ENCODE measurements around the gene WDFY2. TPM values are rescaled to one million over a fixed set of nuclear protein-coding genes. Genes with fewer than 3 reads are reported as not detected.

Gene WDFY2
- total RNA-seq, 1 donor from 2014 or later: 9.0 TPM

DNA sequence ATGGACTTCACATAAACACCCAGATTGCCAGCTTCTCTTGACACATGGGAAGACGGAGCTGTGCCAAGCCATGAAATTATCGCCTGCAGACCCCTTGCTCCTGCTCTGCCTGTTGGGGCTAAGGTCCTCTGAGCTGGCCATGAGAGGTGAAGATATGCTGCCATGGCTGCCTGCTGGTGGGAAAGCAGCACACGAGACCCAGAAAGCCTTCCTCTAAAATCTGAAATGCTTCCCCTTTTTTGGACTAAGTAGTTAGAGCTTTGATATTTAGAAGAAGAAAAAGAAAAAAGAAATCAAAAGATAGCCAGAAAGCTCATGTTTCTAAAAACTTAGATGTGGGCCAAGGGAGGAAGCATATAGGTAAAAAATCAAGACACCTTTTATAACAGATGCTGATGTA is 11.2 kb downstream of the WDFY2 start:
- H3K27ac Mint-ChIP-seq: no peak overlapping the region
- intact Hi-C loops (cut with micrococcal nuclease): no loop called here

GRCh38 chr13:51596541-51596940 is 12.3 kb downstream of the WDFY2 start:
- intact Hi-C loops (cut with micrococcal nuclease): no loop called here
- Mint-ChIP-seq H3K27me3 (ENCODE audit: low read depth) (no peaks in the 10 kb centered on the region), H3K36me3 (ENCODE audit: low read depth) (peaks cover 3% of the 10 kb centered on the region), H3K4me1 (ENCODE audit: low read depth) (peaks cover 14% of the 10 kb centered on the region), H3K27ac (no peak overlapping the region), H3K9me3 (no peaks in the 10 kb centered on the region), H3K4me3 (ENCODE audit: low read depth) (no peak overlapping the region)
- no peak for DNase-seq (ENCODE audit: low spot score)

More for the DNA sequence above, 11.2 kb downstream of the WDFY2 start:
- Mint-ChIP-seq H3K4me1 (ENCODE audit: low read depth) (peaks cover 24% of the 10 kb centered on the region), H3K9me3 (no peaks in the 10 kb centered on the region), H3K36me3 (ENCODE audit: low read depth) (no peaks in the 10 kb centered on the region), H3K27me3 (ENCODE audit: low read depth) (no peaks in the 10 kb centered on the region), H3K4me3 (ENCODE audit: low read depth) (no peak overlapping the region)
- DNase-seq (ENCODE audit: low spot score): no peak

GRCh38 chr13:51599444-51600176 is 15.3 kb downstream of the WDFY2 start:
- Mint-ChIP-seq H3K4me3 (ENCODE audit: low read depth) (no peak overlapping the region), H3K27me3 (ENCODE audit: low read depth) (no peaks in the 10 kb centered on the region), H3K4me1 (ENCODE audit: low read depth) (peaks cover 13% of the 10 kb centered on the region), H3K9me3 (no peaks in the 10 kb centered on the region), H3K27ac (no peak overlapping the region), H3K36me3 (ENCODE audit: low read depth) (peaks cover 3% of the 10 kb centered on the region)
- DNase-seq (ENCODE audit: low spot score): no peak
- intact Hi-C loops (cut with micrococcal nuclease): no loop called here

GRCh38 chr13:51600703-51601102 is 16.4 kb downstream of the WDFY2 start:
- H3K27ac Mint-ChIP-seq: no peak overlapping the region

DNA sequence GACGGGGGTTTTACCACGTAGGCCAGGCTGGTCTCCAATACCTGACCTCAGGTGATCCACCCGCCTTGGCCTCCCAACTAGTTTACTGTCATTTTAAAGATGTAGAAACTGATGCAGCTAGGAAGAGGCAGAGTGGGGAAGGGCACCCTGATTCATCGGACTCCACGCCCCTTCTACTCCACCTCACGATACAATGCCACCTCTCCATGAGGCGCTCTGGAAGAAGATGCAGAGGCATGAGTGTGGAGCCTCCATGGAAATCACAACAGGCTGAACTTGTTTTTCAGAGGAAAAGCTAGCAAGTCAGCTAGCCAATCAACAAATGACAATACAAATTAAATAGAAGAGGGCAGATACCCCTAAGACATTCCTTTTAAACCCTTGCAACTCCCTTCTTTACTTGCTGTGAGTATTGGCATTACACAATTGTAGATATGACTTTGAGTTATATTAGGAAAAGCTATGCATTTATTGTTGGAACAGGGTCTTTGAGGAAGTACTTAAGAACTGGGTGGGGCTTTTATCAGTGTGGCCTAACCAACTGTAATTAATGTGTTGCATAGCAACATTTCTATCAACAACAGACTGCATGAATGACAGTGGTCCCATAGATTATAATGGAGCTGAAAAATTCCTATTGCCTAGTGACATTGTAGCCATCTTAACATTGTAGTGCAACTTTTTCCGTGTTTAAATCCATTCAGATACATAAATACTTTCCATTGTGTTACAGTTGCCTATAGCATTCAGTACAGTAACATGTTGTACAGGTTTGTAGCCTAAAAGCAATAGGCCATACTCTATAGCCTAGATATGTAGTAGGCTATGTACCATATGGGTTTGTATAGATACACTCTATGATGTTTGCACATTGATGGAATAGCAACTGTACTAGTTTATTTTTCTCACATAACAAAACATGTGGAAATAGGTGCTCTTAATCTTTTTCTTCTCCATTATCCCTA is 17.6 kb downstream of the WDFY2 start:
- H3K9me3 Mint-ChIP-seq: no peaks in the 10 kb centered on the region
- no peak overlapping the region for H3K27ac Mint-ChIP-seq
- H3K4me1 Mint-ChIP-seq (ENCODE audit: low read depth): peaks cover 9% of the 10 kb centered on the region
- peaks cover 3% of the 10 kb centered on the region for H3K36me3 Mint-ChIP-seq (ENCODE audit: low read depth)
- H3K27me3 Mint-ChIP-seq (ENCODE audit: low read depth): no peaks in the 10 kb centered on the region
- H3K4me3 Mint-ChIP-seq (ENCODE audit: low read depth): no peak overlapping the region
- no peak for DNase-seq (ENCODE audit: low spot score)
- intact Hi-C loops (cut with micrococcal nuclease): no loop called here

More at GRCh38 chr13:51600703-51601102, 16.4 kb downstream of the WDFY2 start:
- Mint-ChIP-seq H3K27me3 (ENCODE audit: low read depth) (no peaks in the 10 kb centered on the region), H3K9me3 (no peaks in the 10 kb centered on the region), H3K4me1 (ENCODE audit: low read depth) (peaks cover 13% of the 10 kb centered on the region), H3K36me3 (ENCODE audit: low read depth) (peaks cover 3% of the 10 kb centered on the region), H3K4me3 (ENCODE audit: low read depth) (no peak overlapping the region)
- intact Hi-C loops (cut with micrococcal nuclease): no loop called here
- DNase-seq (ENCODE audit: low spot score): no peak

DNA sequence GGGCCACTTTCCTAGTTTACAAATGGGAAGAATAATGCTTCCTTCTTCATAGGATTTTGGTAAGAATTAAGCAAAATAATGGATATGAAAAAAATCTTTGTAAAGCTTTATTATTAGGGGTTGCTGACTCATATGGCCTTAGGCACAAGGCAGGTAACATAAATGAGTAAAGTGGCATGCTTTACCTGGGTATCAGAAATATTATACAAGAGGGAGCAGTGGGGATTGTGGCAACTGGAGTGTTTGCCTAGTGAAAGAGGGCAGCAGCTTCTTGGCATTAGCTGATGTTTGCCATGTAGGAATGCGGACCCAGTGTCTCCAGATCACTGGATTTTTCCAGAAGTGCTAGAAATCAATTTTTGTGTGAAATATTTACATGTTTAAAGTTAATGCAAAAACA is 19.5 kb downstream of the WDFY2 start:
- DNase-seq (ENCODE audit: low spot score): no peak
- Mint-ChIP-seq H3K4me3 (ENCODE audit: low read depth) (no peak overlapping the region), H3K36me3 (ENCODE audit: low read depth) (peaks cover 3% of the 10 kb centered on the region), H3K9me3 (no peaks in the 10 kb centered on the region), H3K27me3 (ENCODE audit: low read depth) (no peaks in the 10 kb centered on the region), H3K27ac (no peak overlapping the region), H3K4me1 (ENCODE audit: low read depth) (peaks cover 9% of the 10 kb centered on the region)
- intact Hi-C loops (cut with micrococcal nuclease): no loop called here

DNA sequence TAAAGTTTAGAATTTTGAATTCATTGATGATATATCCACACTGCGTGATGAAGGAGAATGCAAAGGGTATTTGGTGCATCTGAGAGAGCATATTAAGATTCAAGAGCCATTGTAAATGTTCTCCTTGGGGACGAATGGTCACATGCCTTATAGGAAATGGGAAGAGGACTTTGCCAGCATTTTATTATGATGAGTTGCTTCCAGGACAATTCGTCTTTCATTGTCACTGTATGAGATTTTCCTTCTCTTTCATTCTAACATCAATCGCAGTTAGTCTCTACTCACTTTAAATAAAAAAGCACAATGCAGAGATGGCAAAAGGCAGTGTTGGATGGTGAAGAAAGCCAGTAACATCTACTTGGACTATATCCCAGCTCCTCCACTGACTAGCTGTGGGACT is 21.4 kb downstream of the WDFY2 start:
- no peaks in the 10 kb centered on the region for H3K27me3 Mint-ChIP-seq (ENCODE audit: low read depth)
- no peak overlapping the region for H3K4me3 Mint-ChIP-seq (ENCODE audit: low read depth)
- H3K36me3 Mint-ChIP-seq (ENCODE audit: low read depth): peaks cover 2% of the 10 kb centered on the region
- no peak overlapping the region for H3K27ac Mint-ChIP-seq
- no peaks in the 10 kb centered on the region for H3K9me3 Mint-ChIP-seq
- H3K4me1 Mint-ChIP-seq (ENCODE audit: low read depth): no peaks in the 10 kb centered on the region
- DNase-seq (ENCODE audit: low spot score): no peak
- intact Hi-C loops (cut with micrococcal nuclease): no loop called here

- Mint-ChIP-seq H3K36me3 (ENCODE audit: low read depth) (no peaks in the 10 kb centered on the region), H3K27me3 (ENCODE audit: low read depth) (no peaks in the 10 kb centered on the region), H3K4me1 (ENCODE audit: low read depth) (no peaks in the 10 kb centered on the region), H3K4me3 (ENCODE audit: low read depth) (no peak overlapping the region), H3K9me3 (no peaks in the 10 kb centered on the region), H3K27ac (no peak overlapping the region)
- no peak for DNase-seq (ENCODE audit: low spot score)
- intact Hi-C loops (cut with micrococcal nuclease): no loop called here
Observed at GRCh38 chr13:51607165-51607564, 22.9 kb downstream of the WDFY2 start.

DNA sequence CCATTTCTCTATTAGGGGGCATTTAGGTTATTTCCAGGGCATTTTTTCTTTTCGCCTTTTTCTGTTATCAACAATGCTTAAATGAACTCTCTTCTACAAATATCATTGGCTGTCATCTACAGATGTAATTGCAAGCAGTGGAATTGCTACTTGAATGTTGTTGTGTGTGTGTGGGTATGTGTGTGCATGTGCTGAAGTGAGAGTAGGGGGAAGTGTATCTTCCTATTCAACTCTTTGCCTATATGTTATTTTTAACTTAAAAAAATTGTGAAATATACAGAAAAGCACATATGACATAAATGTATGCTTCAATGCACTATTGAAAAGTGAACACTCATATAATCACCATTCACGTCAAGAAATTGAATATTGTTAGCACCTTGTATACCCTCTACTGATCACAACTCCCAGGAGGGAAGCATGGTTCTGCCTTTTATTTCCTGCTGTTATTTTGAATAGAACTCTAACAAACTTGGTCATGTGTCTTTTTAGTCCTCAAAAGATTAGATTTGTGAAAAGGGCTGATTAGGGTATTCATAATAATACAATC is 24.7 kb downstream of the WDFY2 start:
- Mint-ChIP-seq H3K4me3 (ENCODE audit: low read depth) (no peak overlapping the region), H3K9me3 (no peaks in the 10 kb centered on the region), H3K36me3 (ENCODE audit: low read depth) (peaks cover 3% of the 10 kb centered on the region), H3K4me1 (ENCODE audit: low read depth) (peaks cover 4% of the 10 kb centered on the region), H3K27me3 (ENCODE audit: low read depth) (no peaks in the 10 kb centered on the region), H3K27ac (no peak overlapping the region)
- no peak for DNase-seq (ENCODE audit: low spot score)
- intact Hi-C loops (cut with micrococcal nuclease): no loop called here

- no peak overlapping the region for H3K27ac Mint-ChIP-seq
- peaks cover 3% of the 10 kb centered on the region for H3K36me3 Mint-ChIP-seq (ENCODE audit: low read depth)
- H3K9me3 Mint-ChIP-seq: no peaks in the 10 kb centered on the region
- H3K4me3 Mint-ChIP-seq (ENCODE audit: low read depth): no peak overlapping the region
- intact Hi-C loops (cut with micrococcal nuclease): loop anchor here (10.0 kb wide), 1 partner anchor 192 kb away; the partner anchor contains the start of gene DHRS12
- H3K27me3 Mint-ChIP-seq (ENCODE audit: low read depth): no peaks in the 10 kb centered on the region
- peaks cover 10% of the 10 kb centered on the region for H3K4me1 Mint-ChIP-seq (ENCODE audit: low read depth)
- DNase-seq (ENCODE audit: low spot score): no peak
Observed at GRCh38 chr13:51612867-51613266, 28.6 kb downstream of the WDFY2 start.

- intact Hi-C loops (cut with micrococcal nuclease): loop anchor here (10.0 kb wide), 1 partner anchor 191 kb away; the partner anchor contains the start of gene DHRS12
Observed at GRCh38 chr13:51613535-51613934, 29.3 kb downstream of the WDFY2 start.

GRCh38 chr13:51614350-51614786 is 30.1 kb downstream of the WDFY2 start:
- peak; percentile 34 for DNase-seq (ENCODE audit: low spot score)
- H3K4me3 Mint-ChIP-seq (ENCODE audit: low read depth): peak overlapping the region; percentile 82
- intact Hi-C loops (cut with micrococcal nuclease): loop anchor here (1.0 to 10.0 kb wide), 3 partner anchors 30 to 190 kb away; partner anchors contain the start of genes DHRS12, INTS6 and WDFY2
- no peaks in the 10 kb centered on the region for H3K27me3 Mint-ChIP-seq (ENCODE audit: low read depth)
- H3K36me3 Mint-ChIP-seq (ENCODE audit: low read depth): peaks cover 3% of the 10 kb centered on the region
- peak overlapping the region; percentile 97 for H3K27ac Mint-ChIP-seq
- H3K9me3 Mint-ChIP-seq: no peaks in the 10 kb centered on the region
- H3K4me1 Mint-ChIP-seq (ENCODE audit: low read depth): peaks cover 17% of the 10 kb centered on the region

More at GRCh38 chr13:51613535-51613934, 29.3 kb downstream of the WDFY2 start:
- Mint-ChIP-seq H3K4me3 (ENCODE audit: low read depth) (no peak overlapping the region), H3K27me3 (ENCODE audit: low read depth) (no peaks in the 10 kb centered on the region), H3K27ac (peak overlapping the region; percentile 13), H3K9me3 (no peaks in the 10 kb centered on the region), H3K36me3 (ENCODE audit: low read depth) (peaks cover 3% of the 10 kb centered on the region), H3K4me1 (ENCODE audit: low read depth) (peaks cover 12% of the 10 kb centered on the region)
- no peak for DNase-seq (ENCODE audit: low spot score)
